Effector CD4-positive, alpha-beta T cell (primary cell): Measurements from ENCODE around the gene HAGHL.

ENCODE experiments used
- DNase-seq: peaks from one replicate; pipeline ENCODE4 v3.0.0-alpha.2; 2020

The HAGHL gene

DNA sequence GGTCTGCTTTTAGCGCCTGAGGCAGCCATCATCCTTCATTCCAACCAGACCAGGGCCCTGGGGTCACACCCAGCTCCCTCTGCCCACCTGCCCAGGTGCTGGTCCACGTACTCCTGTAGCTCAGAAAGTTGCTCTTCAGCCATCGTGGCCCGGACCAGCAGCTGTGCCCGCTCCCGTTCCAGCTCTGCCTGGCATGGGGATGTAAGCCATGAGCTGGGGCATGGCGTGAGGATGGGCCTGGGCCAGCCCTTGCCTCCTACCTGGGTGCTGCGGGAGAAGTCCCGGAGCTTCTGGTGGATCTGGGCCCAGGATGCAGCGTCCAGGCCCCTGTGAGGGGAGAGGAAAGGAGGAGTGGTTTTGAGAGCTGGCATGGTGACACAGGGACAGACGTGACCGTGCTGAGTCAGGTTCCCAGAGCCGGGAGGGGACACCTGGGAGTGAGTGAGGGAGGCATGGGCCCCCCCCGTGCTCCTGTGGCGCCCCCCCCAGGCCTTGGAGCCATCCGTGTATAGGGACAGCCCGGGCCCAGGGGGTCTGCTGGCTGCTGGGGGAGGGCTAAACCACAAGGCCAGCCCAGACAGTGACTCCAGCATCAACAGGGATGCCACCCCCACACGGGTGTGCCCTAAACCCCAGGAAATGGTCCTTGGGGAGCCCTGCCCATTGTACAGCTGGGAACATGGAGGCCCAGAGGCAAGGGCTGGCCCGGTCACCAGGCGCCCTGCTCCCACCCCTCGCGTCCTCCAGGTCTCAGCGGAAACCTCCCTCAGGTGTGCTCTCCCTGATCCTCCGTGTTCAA lies 3.9 kb upstream of the HAGHL start:
- no peak for DNase-seq

DNA sequence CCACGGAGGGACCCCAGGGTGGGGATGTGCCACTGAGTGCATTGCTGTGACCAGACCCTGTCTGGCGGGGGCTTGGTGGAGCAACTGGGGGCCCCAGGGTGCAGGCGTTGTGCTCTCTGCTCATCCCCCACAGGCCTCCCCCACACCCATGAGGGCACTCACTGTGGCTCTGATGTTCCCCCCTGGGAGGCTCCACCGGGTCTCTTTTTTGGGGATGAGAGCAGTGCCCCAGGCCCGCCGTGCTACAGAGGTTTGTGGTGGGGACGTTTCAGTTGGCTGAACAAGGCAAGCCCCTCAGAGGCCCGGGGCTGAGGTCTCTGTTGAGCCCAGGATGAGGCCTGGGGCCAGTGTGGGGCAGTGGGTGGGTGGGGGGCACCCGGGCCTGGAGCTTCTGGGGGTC lies 3.2 kb upstream of the HAGHL start:
- no peak for DNase-seq

DNA sequence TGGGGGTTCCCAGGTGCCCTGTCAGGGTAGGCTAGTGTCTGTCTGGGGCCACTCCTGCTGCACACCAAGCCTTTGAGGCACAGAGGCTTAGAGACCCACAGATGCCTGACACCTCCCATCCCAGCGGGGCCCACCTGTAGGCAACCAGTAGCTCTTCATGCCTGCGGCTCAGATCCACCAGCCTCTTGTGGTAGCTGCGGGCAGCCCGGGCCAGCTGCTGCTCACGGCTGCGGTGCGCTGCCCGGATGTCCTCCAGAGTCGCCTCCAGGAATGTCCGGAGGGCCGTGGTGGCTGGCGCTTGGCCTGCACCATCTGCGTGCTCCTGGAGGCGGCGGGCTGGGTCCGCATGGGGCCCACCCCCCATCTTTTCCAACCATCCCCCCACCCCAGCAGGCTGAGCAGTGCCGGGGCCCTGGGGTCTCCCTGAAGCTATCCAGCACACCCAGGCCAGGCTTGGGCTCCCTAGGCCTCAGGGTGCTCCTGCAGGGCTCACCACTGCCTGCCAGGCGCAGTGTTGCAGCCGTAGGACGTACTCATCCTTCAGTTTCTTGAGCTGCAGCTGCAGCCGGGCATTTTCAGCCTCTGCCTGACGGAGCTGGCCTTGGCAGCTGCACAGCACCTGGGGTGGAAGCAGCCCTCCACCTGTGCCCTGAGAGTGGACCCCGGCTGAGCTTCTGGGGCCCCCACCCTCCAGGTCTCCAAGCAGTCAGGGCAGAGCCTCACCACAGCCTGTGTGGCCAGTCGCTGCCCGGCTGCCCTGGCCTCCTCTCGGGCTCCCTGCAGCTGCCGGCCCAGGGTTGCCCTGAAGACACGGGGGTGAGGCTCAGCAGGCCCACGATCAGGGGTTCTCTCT lies 2.5 kb upstream of the HAGHL start:
- DNase-seq, result no peak

DNA sequence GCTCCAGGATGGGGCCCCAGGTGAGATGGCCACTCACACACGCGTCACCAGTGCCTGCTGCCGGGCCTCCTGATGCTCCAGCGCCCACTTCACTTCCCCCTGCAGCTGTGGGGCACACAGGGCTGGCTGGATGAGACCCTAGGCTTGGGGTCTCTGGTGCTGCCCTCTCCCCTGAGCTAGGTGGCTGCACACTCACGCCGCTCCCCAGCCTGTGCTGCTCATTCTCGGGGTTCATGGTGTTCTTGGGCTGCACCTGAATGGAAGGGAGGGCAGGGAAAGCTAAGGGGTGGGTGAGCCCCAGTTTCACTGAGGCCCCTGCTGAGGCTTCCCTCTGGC lies 1.9 kb upstream of the HAGHL start:
- DNase-seq, result no peak

DNA sequence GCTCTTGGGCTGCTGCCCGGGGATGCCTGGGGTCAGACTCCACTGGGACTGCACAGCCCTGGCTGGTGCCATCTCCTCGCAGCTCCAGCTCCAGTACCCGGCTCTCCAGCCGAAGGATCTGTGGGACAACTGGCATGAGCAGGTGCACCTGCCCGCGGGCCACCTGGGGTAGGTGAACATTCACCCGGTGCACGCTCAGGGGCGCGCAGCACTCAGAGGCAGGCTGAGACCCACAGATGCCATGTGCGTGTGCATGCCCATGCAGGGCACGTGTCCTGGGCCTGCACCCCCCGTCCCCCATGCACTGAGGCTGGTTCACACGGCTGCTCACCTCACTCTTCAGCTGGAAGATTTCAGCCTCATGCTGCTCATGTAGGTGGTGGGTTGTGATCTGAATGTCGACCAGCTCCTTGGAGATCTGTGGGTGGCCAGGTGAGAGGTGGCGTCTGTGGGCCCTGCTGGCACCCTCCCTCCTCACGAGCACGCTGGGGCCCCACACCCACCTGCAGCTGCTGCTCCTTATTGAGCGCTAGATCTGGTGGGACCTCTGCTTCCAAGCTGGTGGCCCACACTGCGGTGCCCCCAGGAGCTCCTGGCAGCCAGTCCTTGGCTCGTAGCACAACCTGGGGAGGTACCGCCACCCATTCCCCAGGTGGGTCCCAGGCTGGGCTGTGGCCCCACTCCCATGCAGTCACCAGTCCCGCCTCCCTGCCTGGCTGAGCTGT lies 1.3 kb upstream of the HAGHL start:
- DNase-seq, result no peak

DNA sequence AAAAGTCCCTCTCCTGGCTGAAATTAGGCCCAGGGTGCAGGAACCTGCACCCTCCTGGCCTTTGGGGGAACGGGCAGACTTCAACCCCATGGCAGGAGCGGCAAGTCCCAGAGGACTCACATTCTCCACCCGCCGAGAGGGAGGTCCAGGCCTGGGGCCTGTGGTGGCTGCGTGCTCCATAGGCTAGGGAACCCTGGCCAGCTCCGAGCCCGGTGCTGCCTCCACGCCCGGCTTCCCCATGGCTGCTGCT lies 793 bp upstream of the HAGHL start:
- no peak for DNase-seq

DNA sequence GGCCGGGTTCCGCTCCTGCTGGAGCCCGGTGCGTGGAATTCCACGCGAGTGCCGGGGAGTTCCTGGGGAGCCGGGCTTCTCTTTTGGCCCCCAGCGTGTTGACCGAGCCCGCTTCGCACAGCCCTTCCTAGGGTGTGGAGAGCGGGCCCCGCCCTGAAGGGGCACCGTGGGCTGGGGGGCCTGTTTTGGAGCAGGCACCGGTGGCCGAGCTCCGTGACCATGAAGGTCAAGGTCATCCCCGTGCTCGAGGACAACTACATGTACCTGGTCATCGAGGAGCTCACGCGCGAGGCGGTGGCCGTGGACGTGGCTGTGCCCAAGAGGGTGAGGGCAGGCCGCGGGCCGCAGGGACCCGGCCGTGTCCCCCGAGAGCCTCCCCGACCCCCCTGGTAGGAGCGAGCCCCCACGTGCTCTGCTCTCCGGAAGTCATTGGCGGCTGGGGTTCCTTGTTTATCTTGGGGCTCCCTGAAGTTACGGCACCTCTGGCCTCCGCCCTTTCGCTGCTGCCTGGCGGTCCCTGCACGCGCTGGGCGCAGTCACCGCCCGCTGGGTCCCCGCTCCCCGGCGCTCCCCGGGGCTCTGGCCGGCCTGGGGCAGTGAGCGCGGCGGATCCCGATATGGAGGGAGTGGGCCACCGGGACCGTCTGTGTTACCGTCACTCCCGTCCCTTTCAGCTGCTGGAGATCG lies 528 bp downstream of the HAGHL start:
- DNase-seq, result no peak

DNA sequence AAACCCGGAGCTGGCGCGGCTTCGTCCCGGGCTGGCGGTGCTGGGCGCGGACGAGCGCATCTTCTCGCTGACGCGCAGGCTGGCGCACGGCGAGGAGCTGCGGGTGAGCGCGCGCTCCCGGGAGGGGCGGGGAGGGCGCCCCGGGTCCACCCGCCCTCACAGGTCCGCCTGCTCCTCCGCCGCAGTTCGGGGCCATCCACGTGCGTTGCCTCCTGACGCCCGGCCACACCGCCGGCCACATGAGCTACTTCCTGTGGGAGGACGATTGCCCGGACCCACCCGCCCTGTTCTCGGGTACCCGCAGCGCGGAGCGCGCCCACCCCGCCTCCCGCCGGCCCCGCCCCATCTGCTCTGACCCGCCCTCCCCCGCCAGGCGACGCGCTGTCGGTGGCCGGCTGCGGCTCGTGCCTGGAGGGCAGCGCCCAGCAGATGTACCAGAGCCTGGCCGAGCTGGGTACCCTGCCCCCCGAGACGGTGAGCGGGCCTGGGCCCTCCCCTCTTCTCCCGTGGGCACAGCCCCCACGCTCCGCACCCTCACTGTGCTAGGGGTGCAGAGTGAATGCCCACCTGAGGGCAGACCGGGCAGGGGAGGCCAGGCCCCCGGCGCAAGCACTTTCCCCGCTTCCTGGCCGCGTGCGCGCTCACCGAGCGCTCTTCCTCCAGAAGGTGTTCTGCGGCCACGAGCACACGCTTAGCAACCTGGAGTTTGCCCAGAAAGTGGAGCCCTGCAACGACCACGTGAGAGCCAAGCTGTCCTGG lies 1.4 kb downstream of the HAGHL start:
- DNase-seq, result peak; percentile 50

DNA sequence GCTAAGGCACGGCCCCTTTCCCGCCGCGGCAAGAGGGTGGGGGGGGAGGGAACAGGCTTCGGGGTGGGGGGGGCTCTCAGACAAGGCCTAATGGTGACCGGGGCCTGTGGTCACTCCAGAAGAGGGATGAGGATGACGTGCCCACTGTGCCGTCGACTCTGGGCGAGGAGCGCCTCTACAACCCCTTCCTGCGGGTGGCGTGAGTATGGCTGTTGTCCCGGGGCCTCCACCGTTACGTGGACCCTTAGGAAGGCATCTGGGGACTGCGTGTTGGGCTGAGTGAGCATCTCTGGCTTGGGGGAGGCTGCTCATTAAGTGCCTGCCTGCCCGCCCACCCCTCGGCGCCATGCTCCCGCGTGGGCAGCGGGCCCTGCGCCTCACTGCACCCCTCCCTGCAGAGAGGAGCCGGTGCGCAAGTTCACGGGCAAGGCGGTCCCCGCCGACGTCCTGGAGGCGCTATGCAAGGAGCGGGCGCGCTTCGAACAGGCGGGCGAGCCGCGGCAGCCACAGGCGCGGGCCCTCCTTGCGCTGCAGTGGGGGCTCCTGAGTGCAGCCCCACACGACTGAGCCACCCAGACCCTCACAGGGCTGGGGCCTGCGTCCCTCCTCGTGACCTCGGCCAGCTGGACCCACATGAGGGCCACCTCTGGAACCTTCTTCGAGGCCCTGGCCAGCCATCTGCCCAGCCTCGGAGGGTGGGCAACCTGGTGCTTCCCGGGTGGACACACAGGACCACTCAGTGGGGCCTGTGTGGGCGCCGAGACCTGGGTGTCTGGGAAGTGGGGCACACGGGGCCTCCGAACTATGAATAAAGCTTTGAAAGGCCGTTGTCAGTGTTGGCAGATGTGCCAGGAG lies 2.2 kb downstream of the HAGHL start:
- DNase-seq, result no peak

DNA sequence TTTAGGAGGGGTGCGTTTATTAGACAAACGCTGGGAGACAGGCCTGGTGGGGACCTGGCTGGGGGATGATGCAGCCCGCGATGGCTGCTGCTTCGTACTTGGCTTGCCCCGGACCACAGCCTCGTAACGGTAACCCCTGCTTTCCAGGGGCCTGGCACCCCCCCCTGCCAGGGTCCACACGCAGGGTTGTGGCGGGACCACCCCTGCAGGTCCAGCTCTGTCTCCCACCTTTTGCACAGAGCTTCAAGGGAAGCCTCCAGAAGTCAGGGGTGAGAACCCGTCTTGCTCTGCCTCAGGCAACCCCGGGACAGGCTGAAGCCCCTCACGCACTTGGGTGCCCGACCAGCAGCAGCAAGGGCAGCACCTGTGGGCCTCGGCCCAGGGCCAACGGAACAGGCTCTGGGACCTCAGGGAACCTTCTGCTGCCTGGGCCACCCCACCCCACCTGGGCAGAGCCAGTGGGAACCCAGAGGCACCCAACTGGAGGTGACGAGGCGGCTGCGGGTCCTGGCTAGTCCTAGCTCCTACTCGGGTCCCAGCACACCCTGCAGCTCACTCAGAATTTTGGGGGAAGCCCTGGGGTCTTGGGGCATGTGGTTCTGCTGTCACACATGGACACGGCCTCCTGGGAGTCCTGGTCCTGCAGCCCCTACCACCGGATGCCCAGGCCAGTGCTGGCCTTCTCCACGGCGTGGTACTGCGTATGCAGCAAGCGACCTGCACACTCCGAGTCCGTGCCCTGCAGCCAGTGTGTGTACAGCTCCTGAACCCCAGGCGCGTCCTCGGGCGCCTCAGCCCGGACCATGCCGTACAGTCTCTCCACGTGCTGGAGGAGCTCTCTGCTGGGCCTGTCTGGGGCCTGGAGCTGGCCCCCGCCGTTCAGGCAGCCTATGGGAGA lies 3.1 kb downstream of the HAGHL start:
- no peak for DNase-seq

DNA sequence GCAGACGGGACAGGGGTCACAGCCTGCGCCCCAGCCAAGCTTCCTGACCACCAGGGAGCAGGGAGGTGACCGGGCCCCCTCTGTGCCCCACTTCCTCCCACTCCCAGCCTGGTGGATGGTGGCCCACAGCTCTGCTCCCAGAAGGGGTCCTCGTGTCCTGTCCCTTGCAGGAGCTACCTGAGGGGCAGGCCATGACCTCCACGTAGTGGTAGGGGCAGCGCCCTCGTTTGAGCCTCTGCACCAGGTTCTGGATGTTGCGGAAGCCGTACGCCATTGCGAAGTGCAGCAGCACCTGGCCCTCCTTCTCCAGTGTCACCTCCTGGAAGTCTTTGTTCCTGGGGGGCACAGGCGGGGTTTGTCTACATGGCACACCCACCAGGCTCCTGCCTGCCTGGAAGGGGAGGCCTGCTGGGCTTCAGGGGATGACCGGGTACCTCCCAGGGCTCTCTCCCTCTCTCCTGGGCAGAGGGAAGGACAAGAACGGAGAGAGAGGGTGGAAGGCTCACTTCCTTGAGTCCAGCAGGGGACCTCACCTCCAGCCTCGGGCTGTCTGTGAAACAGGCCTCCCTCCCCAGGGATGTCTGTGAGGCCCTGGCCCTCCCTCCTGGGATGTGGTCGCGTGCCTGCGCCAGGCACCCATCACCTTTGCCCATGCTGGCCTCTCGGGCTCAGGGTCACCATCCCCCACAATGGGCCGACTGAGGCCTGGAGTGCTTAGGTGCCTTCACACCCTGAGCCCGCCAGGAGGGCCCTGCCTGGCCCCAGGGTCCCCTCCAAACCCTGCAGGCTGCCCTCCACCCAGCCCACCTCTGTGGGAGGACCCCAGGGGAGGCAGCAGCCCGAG lies 4.0 kb downstream of the HAGHL start:
- no peak for DNase-seq

DNA sequence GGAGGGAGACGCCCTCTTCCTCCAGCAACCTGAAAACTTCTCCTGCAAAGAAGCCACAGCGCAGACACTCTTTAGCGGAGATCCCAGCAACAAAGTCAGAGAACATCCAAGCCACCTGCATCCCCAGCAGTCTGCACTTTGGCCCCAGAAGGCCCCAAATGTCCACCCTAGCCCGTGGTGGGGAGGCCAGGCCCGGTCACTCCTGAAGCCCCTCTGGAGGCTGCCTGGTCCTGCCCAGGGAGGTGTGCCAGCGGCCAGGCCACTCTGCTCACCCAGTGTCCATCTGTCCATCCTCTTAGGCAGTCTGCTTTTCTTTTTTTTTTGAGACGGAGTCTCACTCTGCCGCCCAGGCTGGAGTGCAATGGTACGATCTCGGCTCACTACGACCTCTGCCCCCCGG lies 5.4 kb downstream of the HAGHL start:
- no peak for DNase-seq

DNA sequence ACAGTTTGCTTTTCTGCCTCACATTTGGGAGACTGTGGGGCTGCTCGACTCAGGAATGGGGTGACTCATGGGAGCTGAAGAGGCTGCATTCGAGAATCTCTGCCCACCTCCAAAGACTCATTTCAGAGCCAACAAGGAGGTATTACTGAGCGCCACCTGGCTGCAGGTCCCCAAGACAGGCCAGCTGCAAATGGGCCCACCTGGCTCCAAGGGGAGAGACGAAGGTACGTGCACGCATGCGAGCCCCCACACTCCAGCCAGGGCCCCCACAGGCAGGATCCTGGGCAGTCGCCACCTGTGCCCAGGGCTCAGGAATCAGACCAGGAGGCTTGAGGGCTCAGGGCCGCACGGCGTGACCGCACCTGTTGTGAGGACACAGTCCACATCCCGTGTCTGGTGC lies 6.0 kb downstream of the HAGHL start:
- no peak for DNase-seq

DNA sequence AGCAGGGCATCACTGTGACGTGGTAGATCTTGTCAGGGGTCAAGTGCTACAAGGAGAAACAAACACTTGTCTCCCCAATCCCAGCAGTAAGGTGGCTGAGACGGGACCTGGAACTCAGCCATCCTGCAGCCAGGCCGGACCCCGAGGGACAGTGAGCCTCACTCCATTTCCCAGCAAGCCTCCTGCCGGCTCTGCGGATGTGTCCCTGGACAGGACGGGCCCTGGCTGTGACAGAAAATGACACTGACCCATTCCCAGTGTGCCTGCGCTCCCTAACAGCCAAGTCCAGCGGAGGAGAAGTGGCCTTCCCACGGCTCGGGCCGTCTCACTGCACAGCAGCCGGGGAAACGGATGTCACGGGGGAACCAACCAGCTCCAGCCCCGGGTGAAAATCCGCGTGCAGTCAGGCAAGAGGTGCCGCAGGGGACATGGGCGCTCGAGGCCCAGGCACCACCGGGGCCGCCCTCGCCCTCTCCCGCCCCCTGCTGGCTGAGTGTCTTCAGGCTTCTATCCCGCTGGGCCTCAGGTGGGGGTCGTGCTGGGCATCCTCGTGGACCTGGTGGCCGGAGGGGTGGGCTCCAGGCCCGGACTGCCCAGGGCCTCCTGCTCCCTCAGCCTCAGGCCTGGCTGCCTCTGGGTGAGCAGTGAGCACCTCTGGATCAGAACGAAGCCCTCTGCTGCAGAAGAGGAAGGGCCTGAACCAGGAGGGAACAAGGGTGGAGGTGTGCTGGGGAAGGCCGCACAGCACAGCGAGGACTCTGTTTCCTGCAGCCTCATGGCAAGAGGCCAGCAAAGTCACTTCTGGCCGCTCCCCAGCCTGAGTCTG lies 6.7 kb downstream of the HAGHL start:
- peak; percentile 1 for DNase-seq

DNA sequence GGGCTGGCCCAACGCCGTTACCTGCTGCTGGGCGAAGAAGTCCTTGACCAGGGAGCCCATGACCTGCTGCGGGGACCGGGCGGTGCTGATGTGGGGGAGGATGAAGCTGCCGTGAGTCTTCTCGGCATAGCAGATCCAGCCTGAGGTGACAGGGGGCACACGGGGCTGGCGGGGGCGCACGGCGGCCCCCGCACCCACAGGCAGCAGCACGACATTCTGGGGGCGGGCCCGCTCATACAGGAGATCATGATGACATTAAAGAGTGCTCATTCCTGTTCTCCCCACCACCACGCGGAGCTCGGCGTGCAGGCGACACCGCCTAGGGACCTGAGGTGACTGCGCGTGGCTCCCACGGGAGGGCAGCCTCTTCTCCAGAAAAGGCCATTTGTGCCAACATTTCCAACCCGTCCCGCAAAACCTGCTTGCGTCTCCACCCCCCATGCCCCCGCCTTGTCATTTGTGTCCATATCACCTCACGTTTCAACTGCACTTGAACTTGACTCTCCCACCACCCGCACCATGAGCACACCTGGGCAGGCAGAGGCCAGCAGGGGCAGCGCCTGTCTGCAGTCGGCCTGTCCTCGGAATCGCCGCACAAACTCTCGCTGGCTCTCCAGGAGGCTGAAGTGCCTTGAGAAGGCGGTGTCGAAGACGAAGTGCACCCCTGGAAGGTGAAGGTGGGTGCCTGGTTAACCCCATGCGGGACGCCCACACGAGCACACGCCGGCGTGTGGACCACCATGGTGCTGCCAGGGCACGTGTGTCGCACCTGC lies 7.5 kb downstream of the HAGHL start:
- no peak for DNase-seq

DNA sequence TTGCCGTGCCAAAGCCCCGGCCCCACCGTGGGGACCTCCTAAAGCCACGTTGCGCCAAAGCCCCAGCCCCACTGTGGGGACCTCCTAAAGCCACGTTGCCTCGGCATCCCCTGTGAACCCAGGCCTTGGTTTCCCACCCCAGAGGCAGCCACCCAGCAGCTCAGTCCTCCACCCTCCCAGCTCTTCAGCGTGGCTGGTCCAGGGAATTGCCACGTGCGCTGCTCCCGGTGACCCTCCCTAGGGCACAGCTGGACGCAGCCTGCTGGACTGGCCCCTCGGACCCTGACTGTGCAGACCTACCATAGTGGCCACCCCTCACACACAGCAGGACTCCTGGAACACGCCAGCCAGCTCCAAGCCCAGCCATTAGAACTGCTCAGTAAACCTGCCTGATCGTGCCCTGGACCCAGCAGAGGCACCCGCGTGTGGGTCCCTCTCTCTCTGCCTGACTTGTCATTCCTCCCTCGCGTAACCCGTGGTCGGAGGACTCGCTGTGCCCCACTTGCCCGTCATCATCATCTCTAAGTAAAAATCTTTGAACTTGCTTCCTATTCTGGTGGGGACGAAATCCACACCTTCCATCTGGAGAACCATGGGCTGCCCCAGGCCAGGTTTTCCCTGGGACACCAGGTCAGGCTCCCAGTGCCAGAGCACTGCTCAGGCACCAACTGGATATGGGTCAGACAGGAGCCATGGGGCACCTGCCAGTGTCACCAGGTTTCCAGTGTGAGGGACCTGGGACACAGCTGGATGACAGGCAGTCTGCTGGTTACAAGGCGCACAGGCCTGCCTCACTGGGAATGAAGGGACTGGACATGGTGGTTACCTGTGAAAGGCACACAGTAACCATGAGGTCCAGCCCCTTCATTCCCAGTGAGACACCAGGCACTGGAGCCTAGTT lies 8.3 kb downstream of the HAGHL start:
- DNase-seq, result peak; percentile 1

DNA sequence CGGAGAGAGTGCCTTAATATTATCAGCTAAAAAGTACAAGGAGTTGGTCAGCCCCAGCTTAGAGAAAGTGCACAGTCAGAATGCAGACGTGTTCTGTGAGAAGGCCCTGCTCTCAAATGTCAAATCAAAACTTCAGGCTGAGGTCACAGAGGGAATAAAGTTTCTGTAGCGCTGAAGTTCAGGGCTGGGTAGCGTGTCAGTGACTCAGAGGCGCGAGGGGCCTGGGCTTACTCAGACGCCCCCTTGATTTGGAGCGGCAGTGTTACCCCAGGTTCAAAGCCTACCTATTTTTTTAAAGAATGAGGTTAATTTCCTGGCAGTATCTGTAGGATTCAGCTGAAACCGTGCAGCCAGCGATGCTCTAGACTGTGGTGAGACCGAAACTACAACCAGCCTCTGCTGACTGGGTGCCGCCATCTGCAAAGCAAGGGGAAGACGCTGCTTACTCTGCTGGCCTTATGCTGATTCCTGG lies 9.1 kb downstream of the HAGHL start:
- DNase-seq, result no peak
